Mucosa of descending colon (tissue), 3 donors: ENCODE data around the gene DNAJC11. TPM values are rescaled to one million over a fixed set of nuclear protein-coding genes. Genes with fewer than 3 reads are reported as not detected.
"Not testable (repeated sequence)": the region's sequence is repeated elsewhere in the genome, so short reads cannot be mapped to it uniquely, and the experiment has no call there.

Experiments used
- ATAC-seq: fragments of 200-7000 bp; cut with Tn5 transposase; one replicate; pipeline ENCODE4 v1.9.1; 2020; ENCODE audit warnings: mild to moderate bottlenecking, moderate library complexity
- DNase-seq, 3 donors: peaks; one replicate each; pipeline ENCODE4 v3.0.0-alpha.2; 2020
- H3K36me3 ChIP-seq: fragments of 200-600 bp; one replicate; pipeline ENCODE4 v1.8.0; 2021; ENCODE audit warnings: low read depth, mild to moderate bottlenecking
- H3K4me1 ChIP-seq: fragments of 200-600 bp; one replicate; pipeline ENCODE4 v1.8.0; 2021; ENCODE audit warnings: low read depth, mild to moderate bottlenecking
- H3K4me3 ChIP-seq: fragments of 200-600 bp; one replicate; pipeline ENCODE4 v1.8.0; 2021; ENCODE audit warnings: mild to moderate bottlenecking
- H3K9me3 ChIP-seq: fragments of 200-600 bp; one replicate; pipeline ENCODE4 v1.8.0; 2021; ENCODE audit warnings: mild to moderate bottlenecking
- CTCF ChIP-seq: fragments of 200-600 bp; IDR thresholded peaks from one replicate; pipeline ENCODE4 v1.8.0; 2022; ENCODE audit warnings: antibody characterized with exemption, mild to moderate bottlenecking
- intact Hi-C, 2 donors: fragments of 100-400 bp; cut with DNase I in 1 of 2; cut with micrococcal nuclease in 1 of 2; formaldehyde crosslinking; loops; one replicate each; pipeline versions ENCODE4 v1.11.0 to v1.11.1; 2022; cut with DNase I, micrococcal nuclease
- total RNA-seq, 3 donors: library from RNA; stranded (reverse); fragmentation: NEBNext Ultra II Directional in 2 of 3; extraction: Animal tissue kit (Norgen Biotek cat#: 25700) in 2 of 3; gene quantifications; one replicate each; pipeline versions ENCODE4 v1.2.1 to v1.2.4, GENCODE V29; 2021 to 2023
- donor health status: DM: no; HTN: no; CAD: no; lungs with moderate emphysema.
- donor health status: DM: no; HTN: no; CAD: no.
- donor health status: DM: no; HTN: yes; CAD: no.

Gene DNAJC11
- total RNA-seq, 3 donors from 2014 or later: 71.1 to 89.0 (median 78.9) TPM

- ATAC-seq: no peak
- no peak for TF ChIP-seq CTCF
- intact Hi-C loops: no loop called here
- Histone ChIP-seq H3K9me3 (no peaks in the 10 kb centered on the region), H3K4me1 (no peaks in the 10 kb centered on the region), H3K4me3 (no peak overlapping the region), H3K36me3 (peaks cover 5% of the 10 kb centered on the region)
- DNase-seq: no peak
Observed at GRCh38 chr1:6668503-6668902, 33.1 kb downstream of the DNAJC11 start.

- no peak for TF ChIP-seq CTCF
- ATAC-seq (no peak), DNase-seq (no peak)
- H3K4me3 ChIP-seq: no peak overlapping the region
- H3K4me1 ChIP-seq: no peaks in the 10 kb centered on the region
- intact Hi-C loops: no loop called here
- peaks cover 5% of the 10 kb centered on the region for H3K36me3 ChIP-seq
- no peaks in the 10 kb centered on the region for H3K9me3 ChIP-seq
Observed at GRCh38 chr1:6667139-6667538, 34.5 kb downstream of the DNAJC11 start.

- H3K36me3 ChIP-seq: peaks cover 5% of the 10 kb centered on the region
- intact Hi-C loops: no loop called here
Observed at GRCh38 chr1:6666696-6667095, 34.9 kb downstream of the DNAJC11 start.

GRCh38 chr1:6662468-6662867, 39.1 kb downstream of the DNAJC11 start:
- H3K9me3 ChIP-seq, H3K36me3 ChIP-seq, ATAC-seq, H3K4me1 ChIP-seq, H3K4me3 ChIP-seq, DNase-seq, intact Hi-C loops: not testable (repeated sequence)

More at GRCh38 chr1:6666696-6667095, 34.9 kb downstream of the DNAJC11 start:
- DNase-seq (no peak), ATAC-seq (no peak)
- no peak overlapping the region for H3K4me3 ChIP-seq
- no peaks in the 10 kb centered on the region for H3K4me1 ChIP-seq
- no peaks in the 10 kb centered on the region for H3K9me3 ChIP-seq
- TF ChIP-seq CTCF: no peak

- ATAC-seq: no peak
- no peak for TF ChIP-seq CTCF
- H3K4me1 ChIP-seq: no peaks in the 10 kb centered on the region
- intact Hi-C loops: no loop called here
- peaks cover 1% of the 10 kb centered on the region for H3K36me3 ChIP-seq
- no peaks in the 10 kb centered on the region for H3K9me3 ChIP-seq
- DNase-seq: no peak
- no peak overlapping the region for H3K4me3 ChIP-seq
Observed at GRCh38 chr1:6660415-6661049, 41.1 kb downstream of the DNAJC11 start.

GRCh38 chr1:6658359-6659060, 43.1 kb downstream of the DNAJC11 start:
- Histone ChIP-seq H3K4me3 (no peak overlapping the region), H3K9me3 (no peaks in the 10 kb centered on the region), H3K36me3 (no peaks in the 10 kb centered on the region), H3K4me1 (no peaks in the 10 kb centered on the region)
- peak in 1 of 3 donors; percentile 44 for DNase-seq
- intact Hi-C loops: no loop called here
- no peak for TF ChIP-seq CTCF
- ATAC-seq: peak; percentile 77
